Esophagus (tissue), 2 donors: ENCODE results near the gene GYG1. TPM values are rescaled to one million over a fixed set of nuclear protein-coding genes. Genes with fewer than 3 reads are reported as not detected.
A peak's percentile ranks its signal among the peaks of the same experiment; 100 is the strongest.

Experiments
- H3K27ac ChIP-seq, 2 donors: one replicate each; pipeline ENCODE4 v1.5.1; 2013; ENCODE audit warnings: low read depth in 2 of 2, mild to moderate bottlenecking in 2 of 2, inconsistent platforms in 1 of 2, low read length in 1 of 2, moderate library complexity in 1 of 2
- H3K27me3 ChIP-seq, 2 donors: one replicate each; pipeline ENCODE4 v1.6.1; 2013; ENCODE audit warnings: low read length in 2 of 2, control low read depth in 1 of 2, mild to moderate bottlenecking in 1 of 2; ENCODE audit not compliant: insufficient read depth in 2 of 2, control insufficient read depth in 1 of 2
- H3K36me3 ChIP-seq, 2 donors: one replicate each; pipeline ENCODE4 v1.6.1; 2013; ENCODE audit warnings: low read length in 1 of 2; ENCODE audit not compliant: control insufficient read depth in 2 of 2, insufficient read depth in 2 of 2
- H3K4me1 ChIP-seq, 2 donors: one replicate each; pipeline ENCODE4 v1.6.1; 2013; ENCODE audit warnings: low read length in 1 of 2; ENCODE audit not compliant: control insufficient read depth in 2 of 2, insufficient read depth in 2 of 2
- H3K4me3 ChIP-seq, 2 donors: one replicate each; pipeline ENCODE4 v1.5.1; 2013; ENCODE audit warnings: low read length in 2 of 2, mild to moderate bottlenecking in 2 of 2, low read depth in 1 of 2, moderate library complexity in 1 of 2
- H3K9me3 ChIP-seq, 2 donors: one replicate each; pipeline ENCODE4 v1.6.1; 2013; ENCODE audit warnings: mild to moderate bottlenecking in 2 of 2, low read depth in 1 of 2, low read length in 1 of 2, moderate library complexity in 1 of 2; ENCODE audit not compliant: control insufficient read depth in 2 of 2, insufficient read depth in 1 of 2
- WGBS, 2 donors: extraction: QIAGEN DNeasy Blood & Tissue Kit; methylation state at CpG; one replicate each; pipeline ENCODE4 v1.1.7; 2013; 5-methylcytosine and 5-hydroxymethylcytosine counted together
- polyA plus RNA-seq, 2 donors: library from polyadenylated mRNA; stranded (reverse); fragments of 200-250 nt; gene quantifications; one replicate each; pipeline ENCODE4 v1.2.3, GENCODE V29; 2013
- donor health status: healthy with polysubstance abuse.
- donor health status: Bipolar disorder and iron deficiency.

GYG1 gene
- polyA plus RNA-seq, 2 donors: 10.9 to 37.8 TPM

- Histone ChIP-seq H3K9me3 (no peaks in the 10 kb centered on the region), H3K4me1 (no peaks in the 10 kb centered on the region), H3K27me3 (no peaks in the 10 kb centered on the region), H3K27ac (peak overlapping the region; percentile 16 to 79), H3K36me3 (no peaks in the 10 kb centered on the region), H3K4me3 (no peak overlapping the region)
- WGBS, 2 donors: 48 to 57% methylated on average over 12 of the region's 12 CpGs
Measured at GRCh38 chr3:148955544-148956346, 35.6 kb upstream of the GYG1 start.

GRCh38 chr3:148957586-148957985, 33.8 kb upstream of the GYG1 start:
- Histone ChIP-seq H3K27me3 (no peaks in the 10 kb centered on the region), H3K4me1 (no peaks in the 10 kb centered on the region), H3K4me3 (no peak overlapping the region), H3K36me3 (no peaks in the 10 kb centered on the region), H3K27ac (no peak overlapping the region), H3K9me3 (no peaks in the 10 kb centered on the region)
- 70 to 80% methylated on average over 2 of the region's 2 CpGs for WGBS, 2 donors

GRCh38 chr3:148958696-148959095, 32.6 kb upstream of the GYG1 start:
- Histone ChIP-seq H3K27me3 (no peaks in the 10 kb centered on the region), H3K36me3 (no peaks in the 10 kb centered on the region), H3K4me3 (no peak overlapping the region), H3K27ac (no peak overlapping the region), H3K9me3 (no peaks in the 10 kb centered on the region), H3K4me1 (no peaks in the 10 kb centered on the region)
- WGBS, 2 donors: 58 to 69% methylated on average over 1 of the region's 1 CpG

- WGBS, 2 donors: 56 to 68% methylated on average over 1 of the region's 1 CpG
- H3K4me1 ChIP-seq: no peaks in the 10 kb centered on the region
Measured at GRCh38 chr3:148962513-148962912, 28.8 kb upstream of the GYG1 start.

GRCh38 chr3:148964809-148965208, 26.5 kb upstream of the GYG1 start:
- no peak overlapping the region for H3K4me3 ChIP-seq
- H3K27ac ChIP-seq: no peak overlapping the region
- H3K36me3 ChIP-seq: no peaks in the 10 kb centered on the region
- H3K4me1 ChIP-seq: no peaks in the 10 kb centered on the region
- H3K9me3 ChIP-seq: no peaks in the 10 kb centered on the region
- 91 to 95% methylated on average over 3 of the region's 3 CpGs for WGBS, 2 donors
- no peaks in the 10 kb centered on the region for H3K27me3 ChIP-seq

More at GRCh38 chr3:148962513-148962912, 28.8 kb upstream of the GYG1 start:
- Histone ChIP-seq H3K27me3 (no peaks in the 10 kb centered on the region), H3K9me3 (no peaks in the 10 kb centered on the region), H3K27ac (no peak overlapping the region), H3K4me3 (no peak overlapping the region), H3K36me3 (no peaks in the 10 kb centered on the region)

- Histone ChIP-seq H3K27ac (no peak overlapping the region), H3K4me1 (no peaks in the 10 kb centered on the region), H3K9me3 (no peaks in the 10 kb centered on the region)
Measured at GRCh38 chr3:148968321-148968720, 23.0 kb upstream of the GYG1 start.

GRCh38 chr3:148970271-148970670, 21.1 kb upstream of the GYG1 start:
- no peak overlapping the region for H3K4me3 ChIP-seq
- H3K27me3 ChIP-seq: no peaks in the 10 kb centered on the region
- no peaks in the 10 kb centered on the region for H3K36me3 ChIP-seq
- no peaks in the 10 kb centered on the region for H3K4me1 ChIP-seq
- H3K9me3 ChIP-seq: no peaks in the 10 kb centered on the region
- 90 to 94% methylated on average over 7 of the region's 7 CpGs for WGBS, 2 donors
- no peak overlapping the region for H3K27ac ChIP-seq

More at GRCh38 chr3:148968321-148968720, 23.0 kb upstream of the GYG1 start:
- 62 to 79% methylated on average over 1 of the region's 1 CpG for WGBS, 2 donors
- Histone ChIP-seq H3K36me3 (no peaks in the 10 kb centered on the region), H3K4me3 (no peak overlapping the region), H3K27me3 (no peaks in the 10 kb centered on the region)

- no peaks in the 10 kb centered on the region for H3K36me3 ChIP-seq
- no peak overlapping the region for H3K27ac ChIP-seq
- no peaks in the 10 kb centered on the region for H3K27me3 ChIP-seq
- no peaks in the 10 kb centered on the region for H3K4me1 ChIP-seq
- H3K4me3 ChIP-seq: no peak overlapping the region
- WGBS, 2 donors: 86 to 92% methylated on average over 1 of the region's 1 CpG
- H3K9me3 ChIP-seq: no peaks in the 10 kb centered on the region
Measured at GRCh38 chr3:148971401-148972163, 19.8 kb upstream of the GYG1 start.

GRCh38 chr3:148974726-148975125, 16.6 kb upstream of the GYG1 start:
- no peak overlapping the region for H3K4me3 ChIP-seq
- no peaks in the 10 kb centered on the region for H3K9me3 ChIP-seq
- no peak overlapping the region for H3K27ac ChIP-seq
- H3K36me3 ChIP-seq: no peaks in the 10 kb centered on the region
- 76 to 77% methylated on average over 2 of the region's 2 CpGs for WGBS, 2 donors
- no peaks in the 10 kb centered on the region for H3K27me3 ChIP-seq
- no peaks in the 10 kb centered on the region for H3K4me1 ChIP-seq
